Right atrium auricular region (tissue), 2 donors: ENCODE results near the gene BLVRB. TPM values are rescaled to one million over a fixed set of nuclear protein-coding genes. Genes with fewer than 3 reads are reported as not detected.

Experiments
- DNase-seq: peaks from one replicate; pipeline ENCODE4 v3.0.0-alpha.2; 2019; ENCODE audit warnings: low spot score
- H3K27ac ChIP-seq, 2 donors: fragments of 200-600 bp; sonication (generic); 1 replicate in 1 of 2; 2 replicates in 1 of 2; pipeline ENCODE4 v1.5.1; 2016 to 2019
- H3K27me3 ChIP-seq, 2 donors: fragments of 200-600 bp; sonication (generic); one replicate each; pipeline versions ENCODE4 v1.5.1 to v1.6.0; 2017 to 2019
- H3K36me3 ChIP-seq: fragments of 200-600 bp; sonication (generic); one replicate; pipeline ENCODE4 v1.5.1; 2016
- H3K4me1 ChIP-seq, 2 donors: fragments of 200-600 bp; sonication (generic); one replicate each; pipeline versions ENCODE4 v1.5.1 to v1.6.0; 2017 to 2019
- H3K4me3 ChIP-seq, 2 donors: fragments of 200-600 bp; sonication (generic); 1 replicate in 1 of 2; 2 replicates in 1 of 2; pipeline ENCODE4 v1.5.1; 2017 to 2019; ENCODE audit warnings: mild to moderate bottlenecking in 1 of 2, moderate library complexity in 1 of 2
- H3K9me3 ChIP-seq, 2 donors: fragments of 200-600 bp; sonication (generic); one replicate each; pipeline ENCODE4 v1.5.1; 2019
- CTCF ChIP-seq, 2 donors: fragments of 200-600 bp; sonication (generic); IDR thresholded peaks; one replicate each; pipeline ENCODE4 v1.5.1; 2019; ENCODE audit warnings: antibody characterized with exemption in 2 of 2
- total RNA-seq, 2 donors: library from RNA; depleted of rRNA; stranded (reverse); fragments of >200 nt; gene quantifications; one replicate each; pipeline ENCODE4 v1.1.0, GENCODE V29; 2016

Gene BLVRB
- total RNA-seq, 2 donors from 2014 or later, result 123 to 199 TPM

GRCh38 chr19:40511487-40511886 lies 45.9 kb upstream of the BLVRB start:
- Histone ChIP-seq H3K9me3 (no peaks in the 10 kb centered on the region), H3K4me3 (no peak overlapping the region), H3K4me1 (peaks cover 0 to 9% of the 10 kb centered on the region in 2 donors), H3K27me3 (no peaks in the 10 kb centered on the region), H3K27ac (no peak overlapping the region), H3K36me3 (no peaks in the 10 kb centered on the region)
- no peak for DNase-seq
- no peak for TF ChIP-seq CTCF (IDR thresholded peaks at IDR 0.05)

- peaks cover 0 to 9% of the 10 kb centered on the region in 2 donors for H3K4me1 ChIP-seq
- H3K4me3 ChIP-seq, result no peak overlapping the region
- no peak for DNase-seq
- no peaks in the 10 kb centered on the region for H3K36me3 ChIP-seq
- TF ChIP-seq CTCF (IDR thresholded peaks at IDR 0.05), result no peak
- H3K27me3 ChIP-seq, result no peaks in the 10 kb centered on the region
- no peaks in the 10 kb centered on the region for H3K9me3 ChIP-seq
- no peak overlapping the region for H3K27ac ChIP-seq
Observed at GRCh38 chr19:40510526-40511115, 45.1 kb upstream of the BLVRB start.

- Histone ChIP-seq H3K4me3 (no peak overlapping the region), H3K27ac (no peak overlapping the region), H3K4me1 (peaks cover 0 to 9% of the 10 kb centered on the region in 2 donors), H3K36me3 (no peaks in the 10 kb centered on the region), H3K27me3 (no peaks in the 10 kb centered on the region), H3K9me3 (no peaks in the 10 kb centered on the region)
- no peak for DNase-seq
- TF ChIP-seq CTCF (IDR thresholded peaks at IDR 0.05), result no peak
Observed at GRCh38 chr19:40508739-40509260, 43.3 kb upstream of the BLVRB start.

GRCh38 chr19:40507892-40508291 lies 42.3 kb upstream of the BLVRB start:
- DNase-seq, result no peak
- TF ChIP-seq CTCF (IDR thresholded peaks at IDR 0.05), result no peak
- H3K9me3 ChIP-seq, result no peaks in the 10 kb centered on the region
- no peak overlapping the region for H3K4me3 ChIP-seq
- no peaks in the 10 kb centered on the region for H3K27me3 ChIP-seq
- peaks cover 0 to 5% of the 10 kb centered on the region in 2 donors for H3K4me1 ChIP-seq
- no peak overlapping the region for H3K27ac ChIP-seq
- no peaks in the 10 kb centered on the region for H3K36me3 ChIP-seq

GRCh38 chr19:40506099-40506498 lies 40.6 kb upstream of the BLVRB start:
- TF ChIP-seq CTCF (IDR thresholded peaks at IDR 0.05), result no peak
- no peak overlapping the region for H3K4me3 ChIP-seq
- no peaks in the 10 kb centered on the region for H3K4me1 ChIP-seq
- DNase-seq, result no peak
- H3K36me3 ChIP-seq, result no peaks in the 10 kb centered on the region
- no peak overlapping the region for H3K27ac ChIP-seq
- no peaks in the 10 kb centered on the region for H3K27me3 ChIP-seq
- no peaks in the 10 kb centered on the region for H3K9me3 ChIP-seq

GRCh38 chr19:40503320-40503695 lies 37.8 kb upstream of the BLVRB start:
- no peak overlapping the region for H3K27ac ChIP-seq
- no peaks in the 10 kb centered on the region for H3K27me3 ChIP-seq
- no peaks in the 10 kb centered on the region for H3K36me3 ChIP-seq
- no peak for DNase-seq
- no peak overlapping the region for H3K4me3 ChIP-seq
- no peaks in the 10 kb centered on the region for H3K9me3 ChIP-seq
- TF ChIP-seq CTCF (IDR thresholded peaks at IDR 0.05), result no peak
- H3K4me1 ChIP-seq, result no peaks in the 10 kb centered on the region
